ENCODE data around the gene PGBD5.
"Not testable (repeated sequence)": the region's sequence is repeated elsewhere in the genome, so short reads cannot be mapped to it uniquely, and the experiment has no call there.

PGBD5 gene

GRCh38 chr1:230425252-230426091 is 660 bp downstream of the PGBD5 start:
- DNase-seq (ENCODE audit: extremely low spot score, insufficient read length, low read depth) (no peak), FAIRE-seq (no peak)

- FAIRE-seq = no peak
- DNase-seq (ENCODE audit: extremely low spot score, insufficient read length, low read depth) = no peak
Observed at GRCh38 chr1:230424391-230425251, 1.5 kb downstream of the PGBD5 start.

- no peak for FAIRE-seq
- no peak for DNase-seq (ENCODE audit: extremely low spot score, insufficient read length, low read depth)
Observed at GRCh38 chr1:230423951-230424350, 2.2 kb downstream of the PGBD5 start.

- FAIRE-seq (no peak), DNase-seq (ENCODE audit: extremely low spot score, insufficient read length, low read depth) (no peak)
Observed at GRCh38 chr1:230423261-230423660, 2.9 kb downstream of the PGBD5 start.

- DNase-seq (ENCODE audit: extremely low spot score, insufficient read length, low read depth) (no peak), FAIRE-seq (no peak)
Observed at GRCh38 chr1:230422221-230422981, 3.7 kb downstream of the PGBD5 start.

GRCh38 chr1:230421481-230421880 is 4.7 kb downstream of the PGBD5 start:
- DNase-seq (ENCODE audit: extremely low spot score, insufficient read length, low read depth) = no peak
- FAIRE-seq = no peak

GRCh38 chr1:230420372-230420771 is 5.8 kb downstream of the PGBD5 start:
- not testable (repeated sequence) for FAIRE-seq; DNase-seq (ENCODE audit: extremely low spot score, insufficient read length, low read depth)

- DNase-seq (ENCODE audit: extremely low spot score, insufficient read length, low read depth) = no peak
Observed at GRCh38 chr1:230416430-230416829, 9.7 kb downstream of the PGBD5 start.

GRCh38 chr1:230415405-230416132 is 10.6 kb downstream of the PGBD5 start:
- FAIRE-seq (no peak), DNase-seq (ENCODE audit: extremely low spot score, insufficient read length, low read depth) (no peak)

More at GRCh38 chr1:230416430-230416829, 9.7 kb downstream of the PGBD5 start:
- FAIRE-seq = no peak

- no peak for DNase-seq (ENCODE audit: extremely low spot score, insufficient read length, low read depth)
- no peak for FAIRE-seq
Observed at GRCh38 chr1:230414694-230415093, 11.4 kb downstream of the PGBD5 start.

GRCh38 chr1:230414102-230414501 is 12.0 kb downstream of the PGBD5 start:
- no peak for FAIRE-seq

GRCh38 chr1:230413061-230413460 is 13.1 kb downstream of the PGBD5 start:
- DNase-seq (ENCODE audit: extremely low spot score, insufficient read length, low read depth) (no peak), FAIRE-seq (no peak)

More at GRCh38 chr1:230414102-230414501, 12.0 kb downstream of the PGBD5 start:
- no peak for DNase-seq (ENCODE audit: extremely low spot score, insufficient read length, low read depth)

- no peak for FAIRE-seq
- no peak for DNase-seq (ENCODE audit: extremely low spot score, insufficient read length, low read depth)
Observed at GRCh38 chr1:230408971-230409370, 17.2 kb downstream of the PGBD5 start.

GRCh38 chr1:230407351-230407750 is 18.8 kb downstream of the PGBD5 start:
- no peak for DNase-seq (ENCODE audit: extremely low spot score, insufficient read length, low read depth)
- FAIRE-seq = no peak

- DNase-seq (ENCODE audit: extremely low spot score, insufficient read length, low read depth); FAIRE-seq: not testable (repeated sequence)
Observed at GRCh38 chr1:230406727-230407126, 19.4 kb downstream of the PGBD5 start.

GRCh38 chr1:230403442-230403841 is 22.7 kb downstream of the PGBD5 start:
- no peak for FAIRE-seq
- no peak for DNase-seq (ENCODE audit: extremely low spot score, insufficient read length, low read depth)

GRCh38 chr1:230401763-230402294 is 24.3 kb downstream of the PGBD5 start:
- FAIRE-seq (no peak), DNase-seq (ENCODE audit: extremely low spot score, insufficient read length, low read depth) (no peak)

- FAIRE-seq = no peak
- no peak for DNase-seq (ENCODE audit: extremely low spot score, insufficient read length, low read depth)
Observed at GRCh38 chr1:230401101-230401500, 25.0 kb downstream of the PGBD5 start.

- DNase-seq (ENCODE audit: extremely low spot score, insufficient read length, low read depth) (no peak), FAIRE-seq (no peak)
Observed at GRCh38 chr1:230400007-230400344, 26.2 kb downstream of the PGBD5 start.

All from GM18507 (cell line).